HG03575 (cell line): ENCODE data around the gene SEMA6A.
"Not testable (repeated sequence)": the region's sequence is repeated elsewhere in the genome, so short reads cannot be mapped to it uniquely, and the experiment has no call there.

Source experiments
- ATAC-seq: cut with Tn5 transposase; IDR thresholded peaks from one replicate; pipeline ENCODE4 v1.9.1; 2021; ENCODE audit not compliant: unreplicated experiment, insufficient number of reproducible peaks, low FRiP score; ENCODE audit errors: extremely low read depth

Gene SEMA6A

DNA sequence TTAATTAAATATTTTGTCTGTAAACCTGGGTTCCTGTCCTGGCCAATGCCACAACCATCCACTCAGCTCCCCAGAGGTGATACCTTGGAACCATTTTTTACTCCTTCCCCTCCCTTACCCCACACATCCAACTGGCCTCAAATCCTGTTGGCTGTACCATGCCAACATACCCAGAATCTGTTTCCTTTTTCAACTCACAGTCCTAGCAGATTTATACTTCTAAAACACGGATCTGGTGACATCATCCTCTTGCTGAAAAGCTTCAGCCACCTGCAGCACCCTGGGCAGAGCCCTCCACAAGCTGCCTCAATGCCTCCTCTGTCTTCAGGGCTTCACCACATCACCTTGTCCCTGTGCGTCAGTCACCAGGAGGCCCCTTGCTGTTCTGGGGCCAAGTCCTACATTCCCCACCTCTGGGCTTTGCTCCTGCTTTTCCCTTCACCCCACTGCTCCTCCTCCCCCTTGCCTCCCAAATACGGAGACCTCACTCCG is 14.9 kb downstream of the SEMA6A start:
- no peak for ATAC-seq

GRCh38 chr5:116559239-116559638 is 15.4 kb downstream of the SEMA6A start:
- ATAC-seq = no peak

- no peak for ATAC-seq
These were observed 16.9 kb downstream of the SEMA6A start for GRCh38 chr5:116557669-116558271.

DNA sequence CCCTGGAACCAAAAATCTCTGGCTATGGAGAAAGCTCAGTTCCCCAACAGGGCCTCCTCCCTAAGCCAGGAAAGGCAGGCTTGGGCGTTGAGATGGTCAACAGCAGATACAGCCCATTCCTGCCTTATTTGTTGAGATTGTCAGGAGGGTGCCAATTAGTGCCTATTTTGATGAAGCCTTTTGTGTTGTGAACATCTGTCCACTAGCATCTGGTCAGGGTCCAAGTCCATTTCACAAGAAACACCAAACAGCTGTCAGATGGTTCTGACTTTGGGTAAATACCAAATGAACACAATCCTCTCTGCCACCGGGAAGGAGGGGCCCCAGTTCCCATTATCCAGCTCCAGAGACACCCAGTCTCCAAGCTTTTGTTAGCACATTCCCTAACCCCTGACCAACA is 19.9 kb downstream of the SEMA6A start:
- no peak for ATAC-seq

- ATAC-seq = no peak
These were observed 21.3 kb downstream of the SEMA6A start for GRCh38 chr5:116553366-116553765.

- no peak for ATAC-seq
These were observed 24.5 kb downstream of the SEMA6A start for GRCh38 chr5:116550082-116550481.

- no peak for ATAC-seq
These were observed 27.9 kb downstream of the SEMA6A start for GRCh38 chr5:116546743-116547124.

- no peak for ATAC-seq
These were observed 28.4 kb downstream of the SEMA6A start for GRCh38 chr5:116546033-116546742.

DNA sequence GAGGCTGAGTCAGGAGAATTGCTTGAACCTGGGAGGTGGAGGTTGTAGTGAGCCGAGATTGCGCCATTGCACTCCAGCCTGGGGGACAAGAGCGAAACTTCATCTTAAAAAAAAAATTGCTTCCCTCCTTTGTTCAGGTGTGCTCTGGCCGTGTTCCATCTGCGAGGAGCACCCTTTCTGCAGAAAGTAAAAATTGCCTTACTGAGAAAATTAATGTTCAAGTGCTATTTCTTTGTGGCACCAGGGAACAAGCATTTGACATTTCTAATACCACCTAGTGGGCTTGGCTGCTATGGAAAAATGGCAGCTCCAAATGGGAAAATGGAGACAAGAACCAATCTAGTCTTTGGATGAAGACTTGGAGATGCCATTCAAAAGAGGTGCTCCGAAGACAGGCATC is 29.2 kb downstream of the SEMA6A start:
- not testable (repeated sequence) for ATAC-seq

DNA sequence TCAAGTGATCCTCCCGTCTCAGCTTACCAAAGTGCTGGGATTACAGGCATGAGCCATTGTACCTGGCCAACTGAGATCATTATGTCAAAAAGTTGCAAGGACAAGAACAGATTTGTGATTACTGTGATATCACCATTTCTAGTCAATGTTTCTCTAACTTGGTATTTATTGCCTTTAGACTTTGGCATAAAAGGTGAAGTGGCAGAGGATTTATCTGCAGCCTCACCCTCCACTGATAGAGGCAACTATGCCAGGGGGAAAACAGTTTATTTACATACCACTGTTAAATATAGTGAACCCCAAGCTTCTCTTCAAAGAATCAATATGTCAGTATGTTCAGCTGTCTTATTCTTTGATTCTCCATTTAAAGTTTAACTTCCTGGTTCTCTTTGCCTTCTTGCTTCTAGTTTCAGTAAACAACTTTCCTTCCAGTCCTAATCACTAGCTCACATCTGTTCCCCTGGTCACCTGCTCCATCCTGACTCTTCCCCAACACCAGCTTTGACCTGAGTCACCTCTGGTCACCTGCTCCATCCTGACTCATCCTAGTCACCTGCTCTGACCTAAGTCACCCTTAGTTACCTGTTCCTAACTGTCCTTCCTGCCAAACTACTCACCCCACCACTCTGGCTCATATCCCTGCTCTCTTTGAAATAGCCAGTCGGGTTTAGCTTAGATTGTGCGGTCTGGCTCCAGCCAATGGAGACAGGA is 29.9 kb downstream of the SEMA6A start:
- no peak for ATAC-seq

DNA sequence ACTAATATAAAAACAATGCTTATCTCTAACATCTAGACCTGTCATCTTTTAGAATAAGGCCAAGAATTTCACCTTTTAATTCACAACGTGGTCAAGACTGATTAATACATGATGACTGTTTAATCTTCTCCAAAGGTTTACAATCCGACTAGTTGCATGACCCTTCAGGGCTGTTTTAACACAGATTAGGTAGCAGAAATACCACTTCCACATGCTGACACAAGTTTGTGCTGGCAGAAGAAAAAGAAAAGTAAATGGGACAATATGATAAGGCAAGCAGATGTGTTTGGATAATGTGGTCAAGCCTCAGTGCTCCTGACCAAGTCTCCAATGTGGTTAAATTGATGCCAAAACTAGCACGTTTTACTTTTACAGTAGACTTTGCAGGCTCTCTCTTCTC is 31.1 kb downstream of the SEMA6A start:
- no peak for ATAC-seq

GRCh38 chr5:116542619-116543018 is 32.0 kb downstream of the SEMA6A start:
- no peak for ATAC-seq

GRCh38 chr5:116539222-116539621 is 35.4 kb downstream of the SEMA6A start:
- no peak for ATAC-seq

GRCh38 chr5:116536316-116537083 is 38.1 kb downstream of the SEMA6A start:
- no peak for ATAC-seq

DNA sequence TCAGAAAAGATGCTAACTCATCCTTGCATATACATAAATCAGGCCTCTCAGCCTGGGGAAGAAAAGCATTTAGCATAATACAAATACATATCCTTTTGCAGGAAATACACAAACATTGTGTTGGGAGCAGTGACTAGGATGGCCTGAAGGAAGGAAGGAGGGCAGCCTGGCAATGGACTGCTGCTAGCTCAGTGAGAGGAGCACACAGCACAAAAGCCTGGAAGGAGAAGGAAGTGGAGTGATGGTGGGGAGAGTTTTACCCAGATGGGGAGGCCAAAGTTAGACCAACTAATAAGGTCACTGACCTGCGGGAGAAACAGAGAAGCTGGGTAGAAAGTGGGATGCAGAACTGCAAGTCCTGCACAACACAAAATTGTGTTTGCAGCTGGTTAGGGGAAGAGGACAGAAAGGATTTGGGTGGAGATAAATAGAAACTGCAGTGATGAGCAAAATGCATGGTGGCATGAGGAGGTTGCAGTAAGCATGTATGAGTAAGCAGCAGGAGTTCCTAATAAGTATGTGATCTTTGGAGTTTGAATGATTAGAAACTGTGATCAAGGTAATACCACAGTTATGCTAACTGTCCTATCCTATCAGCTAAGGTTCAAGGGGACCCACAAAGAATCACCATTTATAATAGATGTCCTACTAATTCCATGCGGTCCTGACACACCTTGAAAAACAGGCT is 39.5 kb downstream of the SEMA6A start:
- no peak for ATAC-seq

DNA sequence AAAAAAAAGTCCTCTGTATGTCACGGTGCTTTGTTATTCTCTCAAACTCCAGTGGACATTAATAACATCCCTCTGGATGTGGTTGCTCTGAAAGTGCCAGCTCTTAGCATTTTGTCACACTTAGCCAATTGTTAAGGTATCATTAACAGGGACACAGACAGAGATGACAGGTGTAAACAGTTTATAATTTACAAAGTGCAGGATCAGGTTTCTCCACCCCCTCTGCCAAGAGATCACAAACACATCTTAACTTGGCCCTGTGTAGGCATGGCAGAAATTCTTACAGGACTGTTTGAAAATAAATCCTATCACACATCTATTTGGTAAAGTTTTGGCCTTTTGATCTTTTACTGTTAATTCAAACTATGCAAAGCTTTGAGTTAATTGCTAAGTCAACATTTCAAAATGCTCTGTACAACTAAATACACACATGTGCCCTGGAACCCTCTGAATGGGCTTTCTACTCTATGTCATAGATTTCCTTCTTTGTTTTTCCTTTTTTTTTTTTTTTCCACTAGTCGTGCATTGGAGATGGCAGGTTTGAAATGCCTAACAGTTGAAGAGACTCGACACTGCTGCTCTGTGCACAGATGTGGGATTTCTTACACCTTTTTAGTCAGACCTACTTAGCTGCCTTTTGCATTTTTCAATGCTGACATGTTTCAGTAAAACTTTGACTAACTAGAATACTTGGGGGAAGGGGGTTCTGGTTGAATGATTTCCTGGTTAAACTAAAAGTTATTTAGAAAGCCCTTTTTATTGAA is 41.7 kb downstream of the SEMA6A start:
- ATAC-seq = no peak

DNA sequence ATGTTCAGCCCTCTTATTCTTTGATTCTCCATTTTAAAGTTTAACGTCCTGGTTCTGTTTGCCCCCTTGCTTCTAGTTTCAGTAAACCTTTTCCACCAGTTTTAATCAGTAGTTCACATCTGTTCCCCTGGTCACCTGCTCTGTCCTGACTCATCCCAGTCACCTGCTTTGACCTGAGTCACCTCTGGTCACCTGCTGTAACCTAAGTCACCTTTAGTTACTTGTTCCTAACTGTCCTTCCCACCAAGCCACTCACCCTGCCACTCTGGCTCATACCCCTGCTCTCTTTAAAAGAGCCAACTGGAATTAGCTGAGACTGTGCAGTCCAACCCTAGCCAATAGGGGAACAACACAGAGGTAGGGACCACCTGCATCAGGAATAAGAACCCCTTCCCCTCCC is 43.0 kb downstream of the SEMA6A start:
- no peak for ATAC-seq

DNA sequence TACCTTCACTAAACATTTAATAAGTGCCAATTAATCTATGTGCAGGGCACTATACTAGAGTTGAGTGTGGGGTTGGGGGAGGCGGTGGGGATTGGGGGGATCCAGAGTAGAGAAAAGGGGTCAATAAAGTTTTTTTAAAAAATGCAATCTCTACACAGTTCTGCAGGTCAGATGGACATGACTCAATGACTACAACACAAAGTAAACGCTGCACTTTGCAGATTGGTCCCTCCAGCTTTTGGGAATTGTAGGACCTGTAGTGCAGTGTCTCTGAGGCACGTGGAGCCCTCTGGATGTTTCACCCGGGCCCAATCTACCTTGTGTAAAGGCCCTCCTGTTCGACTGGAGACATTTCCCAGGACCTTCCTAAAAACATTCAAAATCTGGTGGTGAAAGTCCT is 43.5 kb downstream of the SEMA6A start:
- no peak for ATAC-seq
